ENCODE data around the gene UMAD1. TPM values are rescaled to one million over a fixed set of nuclear protein-coding genes. Genes with fewer than 3 reads are reported as not detected.
"Not testable (repeated sequence)": the region's sequence is repeated elsewhere in the genome, so short reads cannot be mapped to it uniquely, and the experiment has no call there.

Gene UMAD1
- total RNA-seq, 2 donors from 2014 or later = 10.7 to 12.3 TPM

GRCh38 chr7:7785344-7785973 is 144.9 kb downstream of the UMAD1 start:
- intact Hi-C loops (cut with DNase I) = no loop called here
- no peak for DNase-seq (ENCODE audit: low spot score)

- no peak for DNase-seq (ENCODE audit: low spot score)
- intact Hi-C loops (cut with DNase I) = no loop called here
These were observed 146.0 kb downstream of the UMAD1 start for GRCh38 chr7:7786595-7786994.

DNA sequence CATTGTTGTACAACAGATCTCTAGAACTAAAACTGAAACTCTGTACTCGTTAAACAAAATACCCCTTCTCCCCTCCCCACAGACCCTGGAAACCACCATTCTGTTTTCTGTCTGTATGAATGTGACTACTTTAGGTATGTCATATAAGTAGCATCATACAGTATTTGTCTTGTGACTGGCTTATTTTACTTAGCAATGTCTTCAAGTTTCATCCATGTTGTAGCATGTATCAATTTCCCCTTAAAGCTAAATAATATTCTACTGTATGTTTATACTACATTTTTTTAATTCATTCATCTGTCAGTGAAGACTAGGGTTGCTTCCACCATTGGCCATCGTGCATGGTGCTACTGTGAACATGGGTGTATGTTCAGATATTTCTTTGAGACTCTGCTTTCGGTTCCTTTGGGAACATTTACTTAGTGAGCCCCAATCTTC is 149.0 kb downstream of the UMAD1 start:
- DNase-seq (ENCODE audit: low spot score) = no peak
- intact Hi-C loops (cut with DNase I) = no loop called here

DNA sequence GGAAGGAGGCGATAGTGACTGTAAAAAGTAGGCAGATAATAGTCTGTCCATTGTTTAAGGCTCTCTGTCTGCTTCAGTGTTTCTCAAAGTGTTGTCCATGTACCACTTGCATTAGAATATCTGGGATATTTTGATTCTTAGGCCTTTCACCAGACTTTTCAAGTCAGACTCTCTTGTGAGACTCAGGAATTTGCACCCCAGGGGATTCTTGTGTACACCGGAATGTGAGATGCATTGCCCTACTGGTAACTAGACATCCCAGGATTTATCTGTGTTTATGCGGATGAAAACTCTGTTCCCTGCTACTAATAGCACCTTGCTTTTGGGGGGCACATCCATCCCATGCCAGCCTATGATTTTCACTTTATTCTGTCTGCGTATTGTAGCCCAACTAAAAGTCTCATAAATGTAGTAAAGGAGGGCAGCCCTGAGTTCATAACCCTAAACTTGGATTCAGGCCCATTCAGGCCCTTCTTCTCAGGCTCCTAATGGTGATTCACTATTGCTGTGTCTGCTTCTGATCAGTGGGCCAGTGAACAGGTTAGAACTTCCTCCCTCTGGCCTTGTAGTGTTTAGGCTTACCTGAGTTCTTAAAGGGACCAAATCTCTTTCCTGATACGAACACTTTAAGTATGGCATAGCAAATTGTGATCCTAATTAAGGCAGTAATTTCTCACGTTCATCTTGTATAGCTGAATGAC is 149.6 kb downstream of the UMAD1 start:
- intact Hi-C loops (cut with DNase I) = no loop called here
- DNase-seq (ENCODE audit: low spot score) = no peak

- DNase-seq (ENCODE audit: low spot score) = no peak
- intact Hi-C loops (cut with DNase I) = no loop called here
These were observed 151.0 kb downstream of the UMAD1 start for GRCh38 chr7:7791523-7791922.

DNA sequence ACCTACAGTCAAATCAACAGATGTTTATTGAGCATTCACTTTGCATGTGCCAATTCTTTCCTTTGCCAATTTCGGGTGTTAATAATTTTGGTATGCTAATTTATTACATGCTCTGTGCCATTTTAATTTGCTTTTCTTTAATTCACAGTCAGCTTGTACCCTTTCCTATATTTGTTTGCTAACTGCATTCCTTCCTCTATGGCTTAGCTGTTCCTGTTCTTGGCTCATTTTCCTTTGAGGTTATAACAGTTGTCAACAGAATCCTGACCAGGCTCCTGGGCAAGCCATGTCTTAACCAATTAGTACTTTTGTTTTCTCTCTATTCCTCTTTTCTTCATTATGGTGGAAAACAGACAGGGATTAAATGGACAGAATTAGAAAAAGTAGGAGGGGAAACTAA is 151.5 kb downstream of the UMAD1 start:
- intact Hi-C loops (cut with DNase I) = no loop called here

GRCh38 chr7:7793249-7793648 is 152.7 kb downstream of the UMAD1 start:
- intact Hi-C loops (cut with DNase I) = no loop called here
- DNase-seq (ENCODE audit: low spot score) = no peak

More for the DNA sequence above, 151.5 kb downstream of the UMAD1 start:
- no peak for DNase-seq (ENCODE audit: low spot score)

DNA sequence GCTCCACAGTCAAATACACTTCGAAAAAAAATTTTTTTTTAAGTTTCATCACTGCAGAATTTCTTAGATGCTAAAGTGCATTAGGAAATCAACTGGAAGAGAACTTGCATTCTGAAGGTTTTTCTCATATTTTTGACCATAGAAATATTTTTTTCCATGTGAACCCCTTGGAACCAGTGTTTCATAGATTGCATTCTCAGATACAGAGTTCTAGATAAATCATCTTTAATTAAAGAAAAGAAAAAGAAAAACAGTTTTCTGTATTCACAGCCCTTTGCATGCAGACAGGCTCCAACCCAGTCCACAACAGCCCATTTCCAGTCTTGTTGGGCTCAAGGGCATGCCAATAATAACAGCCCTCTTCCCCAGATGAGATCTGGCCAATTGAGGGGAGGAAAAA is 153.4 kb downstream of the UMAD1 start:
- DNase-seq (ENCODE audit: low spot score) = no peak
- intact Hi-C loops (cut with DNase I) = no loop called here

DNA sequence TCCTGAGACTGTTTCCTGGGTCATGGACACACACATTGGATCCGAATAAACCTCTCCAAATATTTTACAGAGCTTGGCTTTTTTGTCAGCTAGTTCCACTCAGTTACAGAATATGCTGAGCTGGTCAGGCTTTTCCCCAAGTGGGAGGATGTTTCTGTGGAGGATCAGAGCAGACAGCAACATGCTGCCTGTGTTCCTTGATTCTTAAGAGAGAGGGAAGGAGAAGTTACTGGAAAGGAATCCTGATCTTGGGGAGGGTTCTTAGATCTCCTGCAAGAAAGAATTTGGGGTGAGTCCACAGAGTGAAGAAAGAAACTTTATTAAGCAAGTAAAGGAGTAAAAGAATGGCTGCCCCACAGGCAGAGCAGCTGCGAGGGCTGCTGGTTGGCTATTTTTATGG is 154.7 kb downstream of the UMAD1 start:
- no peak for DNase-seq (ENCODE audit: low spot score)
- intact Hi-C loops (cut with DNase I) = loop anchor here in 1 of 2 donors (5.0 kb wide), 1 partner anchor 497 kb away; no protein-coding TSS in a partner anchor

GRCh38 chr7:7795630-7796121 is 155.1 kb downstream of the UMAD1 start:
- DNase-seq (ENCODE audit: low spot score) = no peak
- intact Hi-C loops (cut with DNase I) = loop anchor here in 1 of 2 donors (5.0 kb wide), 1 partner anchor 497 kb away; no protein-coding TSS in a partner anchor

DNA sequence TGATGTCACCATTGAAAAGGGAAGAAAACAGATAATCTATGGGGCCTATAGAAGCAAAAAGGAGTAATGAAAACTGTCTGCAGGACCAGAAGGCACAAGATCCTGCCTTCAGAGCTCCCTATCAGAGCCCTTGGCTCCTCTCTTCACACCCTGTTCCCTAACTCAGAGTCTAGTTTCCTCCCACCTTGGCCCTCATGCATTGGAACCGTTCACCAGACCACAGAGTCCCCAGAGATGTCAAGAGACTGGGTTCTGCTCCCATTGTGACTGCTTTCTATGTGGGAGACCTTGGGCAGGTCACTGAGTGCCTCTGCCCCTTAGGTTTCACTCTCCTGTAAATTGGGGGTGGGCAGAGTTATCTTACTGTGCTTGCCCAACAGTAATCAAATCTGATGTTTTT is 158.0 kb downstream of the UMAD1 start:
- no peak for DNase-seq (ENCODE audit: low spot score)
- intact Hi-C loops (cut with DNase I) = loop anchor here in 1 of 2 donors (5.0 kb wide), 1 partner anchor 494 kb away; no protein-coding TSS in a partner anchor

DNA sequence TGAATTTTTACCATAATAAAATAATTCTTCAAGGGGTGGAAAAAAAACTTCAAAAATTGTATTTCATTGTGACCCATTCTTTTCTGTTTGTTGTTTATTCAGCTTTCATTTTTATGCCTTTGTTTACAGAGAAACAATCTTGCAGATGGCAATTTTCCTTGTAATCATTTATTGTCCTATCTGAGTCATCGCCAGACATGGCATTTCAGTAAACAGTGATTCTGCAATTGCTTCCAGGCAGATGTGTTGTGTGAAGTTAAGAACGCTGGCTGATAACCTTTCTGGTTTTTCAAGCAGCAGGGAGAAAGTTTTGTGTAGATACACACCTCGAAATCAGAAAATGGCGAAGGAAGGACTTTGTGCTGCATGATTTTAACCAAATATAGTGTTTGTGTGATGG is 158.6 kb downstream of the UMAD1 start:
- intact Hi-C loops (cut with DNase I) = loop anchor here in 1 of 2 donors (5.0 kb wide), 1 partner anchor 493 kb away; no protein-coding TSS in a partner anchor
- DNase-seq (ENCODE audit: low spot score) = no peak

- DNase-seq (ENCODE audit: low spot score) = no peak
- intact Hi-C loops (cut with DNase I) = no loop called here
These were observed 162.0 kb downstream of the UMAD1 start for GRCh38 chr7:7802531-7802930.

DNA sequence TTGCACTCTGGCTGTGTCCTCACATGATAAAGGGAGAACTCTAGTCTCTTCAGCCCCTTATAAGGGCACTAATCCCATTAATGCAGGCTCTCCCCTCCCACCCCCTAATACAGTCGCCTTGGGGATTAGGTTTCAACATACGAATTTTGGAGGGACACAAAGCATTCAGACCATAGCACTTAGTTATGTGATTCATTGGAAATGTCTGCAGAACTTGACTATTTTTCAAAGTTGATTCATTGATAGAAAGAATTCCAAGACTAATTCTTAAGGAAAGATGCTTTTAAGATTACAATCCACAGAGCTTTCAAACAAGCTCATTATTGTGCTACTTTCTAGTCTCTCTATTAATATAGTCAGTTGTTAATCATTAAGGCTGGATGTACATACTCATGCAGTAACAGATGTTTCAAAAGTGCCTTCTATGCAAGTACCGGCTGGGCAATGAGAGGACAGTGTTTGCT is 163.2 kb downstream of the UMAD1 start:
- DNase-seq (ENCODE audit: low spot score) = no peak
- intact Hi-C loops (cut with DNase I) = no loop called here

- DNase-seq (ENCODE audit: low spot score); intact Hi-C loops (cut with DNase I): not testable (repeated sequence)
These were observed 164.3 kb downstream of the UMAD1 start for GRCh38 chr7:7804822-7805221.

- no peak for DNase-seq (ENCODE audit: low spot score)
- intact Hi-C loops (cut with DNase I) = no loop called here
These were observed 165.1 kb downstream of the UMAD1 start for GRCh38 chr7:7805511-7806153.

GRCh38 chr7:7808156-7808555 is 167.6 kb downstream of the UMAD1 start:
- intact Hi-C loops (cut with DNase I) = no loop called here
- DNase-seq (ENCODE audit: low spot score) = no peak

DNA sequence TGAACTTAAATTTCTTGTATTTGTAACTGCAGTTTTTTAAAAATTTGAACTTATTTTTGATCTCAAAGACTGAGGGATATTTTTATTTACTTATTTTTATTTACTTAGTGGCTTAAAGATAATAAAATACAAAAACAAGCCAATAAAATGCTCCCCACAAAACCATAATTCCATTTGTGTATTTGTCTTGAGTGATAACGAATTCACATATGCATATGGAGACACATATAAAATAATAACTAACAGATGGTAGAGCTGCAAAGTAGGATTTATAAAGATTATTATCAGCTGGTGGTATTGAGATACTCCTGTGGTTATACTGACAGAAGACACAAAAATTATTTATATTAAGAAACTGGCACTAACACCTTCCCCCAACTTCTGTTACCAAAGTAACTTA is 168.1 kb downstream of the UMAD1 start:
- no peak for DNase-seq (ENCODE audit: low spot score)
- intact Hi-C loops (cut with DNase I) = no loop called here

- DNase-seq (ENCODE audit: low spot score) = no peak
- intact Hi-C loops (cut with DNase I) = no loop called here
These were observed 169.8 kb downstream of the UMAD1 start for GRCh38 chr7:7810380-7810779.

DNA sequence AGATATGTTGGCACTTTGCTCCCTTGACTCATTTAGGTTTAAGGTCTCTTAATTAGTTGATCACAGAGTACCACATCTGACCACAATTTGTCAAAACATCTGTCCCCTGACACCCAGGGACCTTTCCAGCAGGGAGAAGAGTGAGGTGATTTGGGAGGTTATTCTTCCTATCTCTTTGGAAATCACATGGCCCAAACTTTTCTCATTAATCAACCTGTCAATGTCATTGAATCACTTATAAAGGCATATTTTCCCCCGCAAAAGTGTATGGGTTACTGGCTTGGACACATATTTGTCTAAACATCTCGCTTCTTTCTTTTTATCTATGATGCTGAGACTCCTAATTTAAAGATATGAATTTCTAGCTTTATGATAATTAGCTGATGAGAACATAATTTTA is 170.3 kb downstream of the UMAD1 start:
- intact Hi-C loops (cut with DNase I) = no loop called here
- DNase-seq (ENCODE audit: low spot score) = no peak

All from posterior vena cava (tissue), 2 donors.